Large intestine (tissue), 3 donors: Measurements from ENCODE around the gene CDKN2D. TPM values are rescaled to one million over a fixed set of nuclear protein-coding genes. Genes with fewer than 3 reads are reported as not detected.
"Not testable (repeated sequence)": the region's sequence is repeated elsewhere in the genome, so short reads cannot be mapped to it uniquely, and the experiment has no call there.

ENCODE experiments used
- DNase-seq, 2 donors: peaks; one replicate each; pipeline versions ENCODE4 v3.0.0 to v3.0.0-alpha.2; 2013
- H3K27ac ChIP-seq: one replicate; pipeline ENCODE4 v1.5.1; 2013; ENCODE audit warnings: low read length
- H3K27me3 ChIP-seq: 2 replicates; pipeline ENCODE4 v1.6.1; 2013; ENCODE audit warnings: low read length; ENCODE audit not compliant: control insufficient read depth, insufficient read depth
- H3K36me3 ChIP-seq: 2 replicates; pipeline ENCODE4 v1.6.1; 2013; ENCODE audit warnings: low read length; ENCODE audit not compliant: control insufficient read depth, insufficient read depth
- H3K4me1 ChIP-seq: one replicate; pipeline ENCODE4 v1.6.1; 2013; ENCODE audit warnings: low read length; ENCODE audit not compliant: control insufficient read depth, insufficient read depth
- H3K4me3 ChIP-seq: one replicate; pipeline ENCODE4 v1.5.1; 2013; ENCODE audit warnings: low read length
- H3K9me3 ChIP-seq: one replicate; pipeline ENCODE4 v1.6.1; 2013; ENCODE audit warnings: mild to moderate bottlenecking, low read depth, low read length, moderate library complexity; ENCODE audit not compliant: control insufficient read depth
- WGBS: methylation state at CpG from one replicate; pipeline ENCODE4 v1.1.5; 2013; ENCODE audit warnings: low lambda C conversion rate; ENCODE audit not compliant: insufficient coverage; 5-methylcytosine and 5-hydroxymethylcytosine counted together
- polyA plus RNA-seq: library from polyadenylated mRNA; unstranded; fragments of 120-200 nt; gene quantifications from one replicate; pipeline ENCODE4 v1.2.1, GENCODE V29; 2013

CDKN2D gene
- polyA plus RNA-seq, 1 donor, result 10.3 TPM

- Histone ChIP-seq H3K4me3 (no peak overlapping the region), H3K27ac (no peak overlapping the region), H3K4me1 (peaks cover 2% of the 10 kb centered on the region), H3K27me3 (no peaks in the 10 kb centered on the region), H3K9me3 (peaks cover 5% of the 10 kb centered on the region), H3K36me3 (peaks cover 84% of the 10 kb centered on the region)
- peak in 1 of 2 donors; percentile 30 for DNase-seq
- WGBS, result no CpG with 5 or more reads among the region's 12 CpGs
These were observed 16.2 kb downstream of the CDKN2D start for GRCh38 chr19:10552510-10553053.

- Histone ChIP-seq H3K4me3 (no peak overlapping the region), H3K4me1 (peaks cover 2% of the 10 kb centered on the region), H3K9me3 (peaks cover 5% of the 10 kb centered on the region), H3K27ac (no peak overlapping the region), H3K36me3 (peaks cover 84% of the 10 kb centered on the region), H3K27me3 (no peaks in the 10 kb centered on the region)
- DNase-seq, result no peak
- no CpG with 5 or more reads among the region's 12 CpGs for WGBS
These were observed 17.0 kb downstream of the CDKN2D start for GRCh38 chr19:10551698-10552301.

- not testable (repeated sequence) for H3K9me3 ChIP-seq, H3K27ac ChIP-seq, H3K27me3 ChIP-seq, H3K4me3 ChIP-seq, H3K4me1 ChIP-seq, DNase-seq
- H3K36me3 ChIP-seq, result peaks cover 82% of the 10 kb centered on the region
- WGBS, result no CpG with 5 or more reads among the region's 9 CpGs
These were observed 17.8 kb downstream of the CDKN2D start for GRCh38 chr19:10551006-10551405.

DNA sequence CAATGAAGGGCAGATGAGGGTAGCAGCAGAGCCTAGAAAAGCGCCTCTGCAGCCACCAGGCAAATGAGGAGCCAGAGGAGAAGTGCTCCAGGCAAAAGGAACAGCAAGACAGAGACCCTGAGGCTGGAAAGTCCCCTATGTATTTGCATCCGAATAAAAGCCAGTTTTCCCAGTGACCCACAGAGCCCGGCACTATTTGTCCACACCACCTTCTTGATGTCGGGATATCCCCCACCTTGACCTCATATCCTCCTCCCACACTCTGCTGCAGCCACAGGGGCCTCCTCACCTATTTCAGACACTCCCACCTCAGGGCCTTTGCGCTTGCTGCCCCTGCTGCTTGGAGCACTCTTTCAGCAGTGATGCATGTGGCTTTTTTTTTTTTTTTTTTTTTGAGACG lies 18.4 kb downstream of the CDKN2D start:
- no peak for DNase-seq
- no peaks in the 10 kb centered on the region for H3K27me3 ChIP-seq
- H3K4me3 ChIP-seq, result no peak overlapping the region
- H3K36me3 ChIP-seq, result peaks cover 79% of the 10 kb centered on the region
- H3K9me3 ChIP-seq, result peaks cover 5% of the 10 kb centered on the region
- peaks cover 7% of the 10 kb centered on the region for H3K4me1 ChIP-seq
- no peak overlapping the region for H3K27ac ChIP-seq
- WGBS, result no CpG with 5 or more reads among the region's 6 CpGs

GRCh38 chr19:10549733-10550132 lies 19.0 kb downstream of the CDKN2D start:
- Histone ChIP-seq H3K4me1 (peaks cover 9% of the 10 kb centered on the region), H3K27me3 (no peaks in the 10 kb centered on the region), H3K9me3 (peaks cover 5% of the 10 kb centered on the region), H3K4me3 (no peak overlapping the region), H3K27ac (no peak overlapping the region), H3K36me3 (peaks cover 74% of the 10 kb centered on the region)
- no CpG with 5 or more reads among the region's 7 CpGs for WGBS
- DNase-seq, result no peak

- DNase-seq, result no peak
- Histone ChIP-seq H3K4me3 (no peak overlapping the region), H3K36me3 (peaks cover 64% of the 10 kb centered on the region), H3K27ac (no peak overlapping the region), H3K9me3 (peaks cover 5% of the 10 kb centered on the region), H3K4me1 (peaks cover 13% of the 10 kb centered on the region), H3K27me3 (no peaks in the 10 kb centered on the region)
- no CpG with 5 or more reads among the region's 18 CpGs for WGBS
These were observed 20.0 kb downstream of the CDKN2D start for GRCh38 chr19:10548746-10549276.

GRCh38 chr19:10546817-10547216 lies 22.0 kb downstream of the CDKN2D start:
- H3K27me3 ChIP-seq, result no peaks in the 10 kb centered on the region
- DNase-seq, result no peak
- H3K4me3 ChIP-seq, result no peak overlapping the region
- H3K36me3 ChIP-seq, result peaks cover 45% of the 10 kb centered on the region
- H3K9me3 ChIP-seq, result no peaks in the 10 kb centered on the region
- no CpG with 5 or more reads among the region's 17 CpGs for WGBS
- H3K4me1 ChIP-seq, result peaks cover 15% of the 10 kb centered on the region
- no peak overlapping the region for H3K27ac ChIP-seq

DNA sequence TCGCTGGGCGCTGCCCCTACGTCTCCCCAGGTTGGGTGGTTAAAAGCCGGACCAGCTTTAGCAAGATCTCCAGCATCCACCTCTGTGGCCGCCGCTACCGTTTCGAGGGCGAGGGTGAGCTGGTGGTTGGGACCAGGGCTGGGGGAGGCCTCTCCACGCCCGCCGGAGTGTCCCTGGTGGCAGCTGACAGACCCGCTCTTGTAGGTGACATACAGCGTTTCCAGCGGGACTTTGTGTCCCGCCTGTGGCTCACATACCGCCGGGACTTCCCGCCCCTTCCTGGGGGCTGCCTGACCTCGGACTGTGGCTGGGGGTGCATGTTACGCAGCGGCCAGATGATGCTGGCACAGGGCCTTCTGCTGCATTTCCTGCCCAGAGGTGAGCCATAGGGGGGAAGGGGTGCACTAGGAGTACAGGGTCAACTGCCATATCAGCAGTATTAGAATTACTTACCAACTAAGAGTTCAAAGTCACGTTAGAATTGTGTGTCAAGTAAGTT lies 24.0 kb downstream of the CDKN2D start:
- Histone ChIP-seq H3K9me3 (no peaks in the 10 kb centered on the region), H3K4me1 (peaks cover 13% of the 10 kb centered on the region), H3K27ac (peak overlapping the region; percentile 63), H3K4me3 (peak overlapping the region; percentile 91), H3K27me3 (no peaks in the 10 kb centered on the region), H3K36me3 (peaks cover 29% of the 10 kb centered on the region)
- peak in 1 of 2 donors; percentile 69 for DNase-seq
- WGBS, result 40% methylated on average over 1 of the region's 23 CpGs

DNA sequence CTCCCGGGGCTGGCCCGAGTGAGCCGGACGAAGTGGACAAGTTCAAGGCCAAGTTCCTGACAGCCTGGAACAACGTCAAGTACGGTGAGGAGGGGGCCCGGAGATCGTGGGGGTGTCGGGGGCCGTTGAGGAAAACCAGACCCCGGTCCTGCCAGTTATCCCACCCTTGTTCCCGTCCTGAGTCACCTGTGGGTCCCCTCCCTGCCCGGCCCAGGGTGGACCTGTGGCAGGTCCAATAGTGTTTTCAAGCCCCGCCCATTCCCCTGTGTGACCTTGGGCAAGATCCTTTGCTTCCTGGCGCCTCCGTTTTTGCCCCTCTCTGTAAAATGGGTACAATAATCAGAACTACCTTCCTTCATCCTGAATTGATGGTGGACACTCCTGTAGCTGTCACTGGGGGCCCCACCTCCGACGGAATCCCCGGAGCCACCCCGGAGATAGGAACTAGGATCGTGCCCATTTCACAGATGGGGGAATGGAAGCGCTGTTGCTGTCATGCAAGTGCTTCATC lies 24.5 kb downstream of the CDKN2D start:
- H3K36me3 ChIP-seq, result peaks cover 26% of the 10 kb centered on the region
- peak overlapping the region; percentile 91 for H3K4me3 ChIP-seq
- H3K9me3 ChIP-seq, result no peaks in the 10 kb centered on the region
- H3K4me1 ChIP-seq, result peaks cover 13% of the 10 kb centered on the region
- peak overlapping the region; percentile 63 for H3K27ac ChIP-seq
- no peaks in the 10 kb centered on the region for H3K27me3 ChIP-seq
- peak in 1 of 2 donors; percentile 67 for DNase-seq
- WGBS, result no CpG with 5 or more reads among the region's 22 CpGs

GRCh38 chr19:10543420-10544241 lies 25.1 kb downstream of the CDKN2D start, which contains the start of gene ATG4D:
Gene ATG4D, plus strand, starts transcription at chr19:10543904. Its CDS starts 187 bp downstream, at chr19:10544091.
- no CpG with 5 or more reads among the region's 79 CpGs for WGBS

More at GRCh38 chr19:10543420-10544241, 25.1 kb downstream of the CDKN2D start, which contains the start of gene ATG4D:
- peak within 1 kb of the TSS; percentile 63 for H3K27ac ChIP-seq
- DNase-seq, result peak; percentile 92 to 96
- H3K4me1 ChIP-seq, result peaks cover 13% of the 10 kb centered on the region
- peaks cover 20% of the 10 kb centered on the region for H3K36me3 ChIP-seq
- no peaks in the 10 kb centered on the region for H3K9me3 ChIP-seq
- H3K4me3 ChIP-seq, result peak within 1 kb of the TSS; percentile 91
- no peaks in the 10 kb centered on the region for H3K27me3 ChIP-seq
